DOHH2 (cell line): ENCODE data around the gene UBE2N.
"Not testable (repeated sequence)": the region's sequence is repeated elsewhere in the genome, so short reads cannot be mapped to it uniquely, and the experiment has no call there.

Experiments
- CTCF ChIP-seq: fragments of 200-600 bp; sonication (generic); IDR thresholded peaks from one replicate; pipeline ENCODE4 v1.5.1; 2014; ENCODE audit warnings: antibody characterized with exemption, mild to moderate bottlenecking, low read depth, low read length; ENCODE audit not compliant: poor library complexity, severe bottlenecking
- EZH2phosphoT487 ChIP-seq: fragments of 200-600 bp; sonication (generic); IDR thresholded peaks from 2 replicates; pipeline ENCODE4 v1.6.1; 2017; ENCODE audit warnings: borderline replicate concordance, mild to moderate bottlenecking, antibody characterized with exemption, low read length, moderate library complexity, mixed read lengths

- not testable (repeated sequence) for TF ChIP-seq CTCF, EZH2phosphoT487
These were observed 42.4 kb downstream of the UBE2N start for GRCh38 chr12:93399183-93399863.
